Transverse colon (tissue), 4 donors: ENCODE measurements around the gene CLCNKA.

Source experiments
- CTCF ChIP-seq, 5 experiments: fragments of 200-600 bp in 3 of 5; fragments of 450-650 bp in 2 of 5; sonication (generic) in 3 of 5; IDR thresholded peaks; 1 replicate in 2 of 5; 2 replicates in 3 of 5; pipeline ENCODE4 v1.5.1; 2016 to 2017; ENCODE audit warnings: antibody characterized with exemption in 5 of 5, inconsistent platforms in 3 of 5, mild to moderate bottlenecking in 2 of 5, moderate library complexity in 1 of 5
- EP300 ChIP-seq: sonication (generic); formaldehyde crosslinking; IDR thresholded peaks from one replicate; pipeline ENCODE4 v1.6.1; 2017; ENCODE audit warnings: antibody characterized with exemption, low read depth
- POLR2A ChIP-seq: fragments of 450-650 bp; IDR thresholded peaks from one replicate; pipeline ENCODE4 v1.6.1; 2016; ENCODE audit warnings: antibody characterized with exemption, mild to moderate bottlenecking, moderate library complexity
- POLR2AphosphoS5 ChIP-seq, 3 donors: sonication (generic); formaldehyde crosslinking; IDR thresholded peaks; one replicate each; pipeline ENCODE4 v1.6.1; 2016; ENCODE audit warnings: antibody characterized with exemption in 3 of 3

GRCh38 chr1:16028237-16029002 lies 6.6 kb downstream of the CLCNKA start:
- TF ChIP-seq POLR2A, result no peak
- no peak for TF ChIP-seq CTCF (IDR thresholded peaks at IDR 0.05)
- no peak for TF ChIP-seq EP300
- no peak for TF ChIP-seq POLR2AphosphoS5 (IDR thresholded peaks at IDR 0.05)
